CD4-positive, alpha-beta T cell treated with Interleukin-15 for 4 hours (primary cell): ENCODE results near the gene RAE1.
"Not testable (repeated sequence)": the region's sequence is repeated elsewhere in the genome, so short reads cannot be mapped to it uniquely, and the experiment has no call there.

ENCODE experiments used
- DNase-seq: peaks from one replicate; pipeline ENCODE4 v3.0.0-alpha.2; 2020; ENCODE audit warnings: low spot score

Gene RAE1

DNA sequence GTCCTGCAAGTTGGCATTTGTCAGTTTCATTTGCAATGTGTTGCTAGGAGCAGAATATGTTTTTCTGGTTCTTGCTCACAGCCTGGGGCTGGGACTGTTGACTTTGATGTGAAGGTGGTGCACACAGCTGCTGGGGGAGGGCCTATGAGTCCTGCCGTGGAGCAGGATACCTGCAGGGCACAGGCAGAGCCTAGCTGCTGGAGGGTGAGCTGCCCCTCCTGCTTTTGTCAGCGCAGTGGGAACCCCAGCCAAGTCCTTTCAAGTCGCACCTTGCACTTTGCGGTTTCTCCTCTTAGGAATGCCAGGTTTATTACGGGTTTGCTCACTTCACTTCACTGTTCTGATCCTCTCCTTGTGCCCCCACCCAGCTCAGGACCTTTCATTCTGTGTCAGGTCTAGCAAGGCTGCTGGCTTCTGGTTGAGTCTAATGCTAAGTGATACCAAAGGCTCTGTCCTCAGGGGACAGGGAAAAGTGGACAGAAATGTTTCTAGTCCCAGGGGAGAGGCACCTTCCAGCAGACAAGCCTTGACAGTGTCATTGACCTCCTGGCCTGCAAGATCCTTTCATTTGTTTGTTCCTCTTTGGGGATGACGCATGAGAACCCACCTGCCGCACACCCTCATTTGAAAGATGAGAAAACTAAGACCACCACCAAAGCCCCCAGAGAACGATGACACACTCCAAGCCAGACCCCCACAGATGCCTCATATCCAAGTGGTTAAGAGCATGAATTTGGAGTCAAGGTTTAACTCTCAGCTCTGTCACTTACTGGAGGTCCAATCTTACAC, 24.2 kb upstream of the RAE1 start:
- DNase-seq, result no peak

DNA sequence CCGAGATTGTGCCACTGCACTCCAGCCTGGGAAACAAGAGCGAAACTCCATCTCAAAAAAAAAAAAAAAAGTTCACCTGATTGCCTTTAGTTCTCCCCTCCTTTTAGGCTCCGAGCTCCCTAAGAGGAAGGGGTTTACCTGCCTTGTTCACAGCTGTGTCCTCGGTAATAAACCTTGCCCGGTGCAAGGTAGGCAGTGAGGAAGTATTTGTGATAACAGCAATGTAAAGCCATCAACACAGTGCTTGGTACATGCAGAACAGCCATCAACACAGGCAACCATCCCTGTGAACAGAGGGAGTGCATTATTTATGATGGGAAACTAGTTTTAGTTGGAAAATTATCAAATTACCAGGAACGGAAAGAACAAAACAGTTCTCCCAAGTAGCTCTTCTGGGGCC, 23.2 kb upstream of the RAE1 start:
- DNase-seq, result no peak

DNA sequence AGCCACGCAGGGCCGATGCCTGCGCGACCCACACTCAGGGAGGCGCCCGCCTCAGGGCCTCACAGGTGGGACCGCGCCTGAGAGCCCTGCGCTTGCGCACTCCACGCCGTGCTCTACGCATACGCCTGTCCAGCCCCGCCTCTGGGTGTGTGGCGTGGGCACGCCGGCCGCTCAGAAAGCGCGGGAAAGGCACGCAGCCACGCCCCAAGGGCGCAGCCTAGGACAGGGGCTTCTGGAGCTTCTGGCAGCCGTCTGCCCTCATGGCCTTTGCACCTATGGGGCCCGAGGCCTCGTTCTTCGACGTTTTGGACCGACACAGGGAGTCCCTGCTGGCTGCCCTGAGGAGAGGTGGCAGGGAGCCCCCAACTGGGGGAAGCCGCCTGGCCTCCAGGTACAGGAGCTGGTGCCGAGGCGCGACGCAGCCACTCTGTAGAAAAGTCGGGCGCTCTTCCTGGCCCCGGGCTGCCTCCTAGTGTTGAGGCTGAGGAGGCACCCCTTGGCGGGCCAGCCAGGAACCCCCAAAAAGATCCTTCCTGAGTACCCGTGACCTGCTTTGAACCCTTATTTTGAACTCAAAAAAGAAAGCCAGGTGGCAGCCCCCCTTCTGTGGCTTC, 21.3 kb upstream of the RAE1 start, which contains the start of gene SPO11:
Gene SPO11, plus strand, starts transcription at position 196 of the 614 bp plus-strand sequence. Its CDS starts 65 bp downstream, at position 261.
- DNase-seq, result no peak

DNA sequence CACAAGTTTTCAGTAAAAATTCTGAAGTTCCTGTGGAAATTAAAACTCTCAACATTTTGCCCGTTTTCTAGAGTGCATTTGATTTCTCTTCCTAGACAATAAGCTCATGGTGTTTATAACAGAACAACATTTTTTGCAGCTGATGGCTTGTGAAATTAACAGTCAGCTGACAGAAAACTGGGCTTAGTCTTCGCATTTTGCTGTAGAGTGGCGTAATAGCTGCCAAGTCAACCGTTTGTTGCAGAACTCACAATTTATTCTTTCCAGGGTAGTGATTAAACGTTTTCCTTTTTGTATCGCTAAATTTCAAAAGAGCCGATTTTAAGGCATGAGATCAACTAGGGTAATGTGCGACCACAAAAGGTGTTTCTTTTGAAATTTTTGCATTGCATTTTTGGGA, 20.1 kb upstream of the RAE1 start:
- no peak for DNase-seq

DNA sequence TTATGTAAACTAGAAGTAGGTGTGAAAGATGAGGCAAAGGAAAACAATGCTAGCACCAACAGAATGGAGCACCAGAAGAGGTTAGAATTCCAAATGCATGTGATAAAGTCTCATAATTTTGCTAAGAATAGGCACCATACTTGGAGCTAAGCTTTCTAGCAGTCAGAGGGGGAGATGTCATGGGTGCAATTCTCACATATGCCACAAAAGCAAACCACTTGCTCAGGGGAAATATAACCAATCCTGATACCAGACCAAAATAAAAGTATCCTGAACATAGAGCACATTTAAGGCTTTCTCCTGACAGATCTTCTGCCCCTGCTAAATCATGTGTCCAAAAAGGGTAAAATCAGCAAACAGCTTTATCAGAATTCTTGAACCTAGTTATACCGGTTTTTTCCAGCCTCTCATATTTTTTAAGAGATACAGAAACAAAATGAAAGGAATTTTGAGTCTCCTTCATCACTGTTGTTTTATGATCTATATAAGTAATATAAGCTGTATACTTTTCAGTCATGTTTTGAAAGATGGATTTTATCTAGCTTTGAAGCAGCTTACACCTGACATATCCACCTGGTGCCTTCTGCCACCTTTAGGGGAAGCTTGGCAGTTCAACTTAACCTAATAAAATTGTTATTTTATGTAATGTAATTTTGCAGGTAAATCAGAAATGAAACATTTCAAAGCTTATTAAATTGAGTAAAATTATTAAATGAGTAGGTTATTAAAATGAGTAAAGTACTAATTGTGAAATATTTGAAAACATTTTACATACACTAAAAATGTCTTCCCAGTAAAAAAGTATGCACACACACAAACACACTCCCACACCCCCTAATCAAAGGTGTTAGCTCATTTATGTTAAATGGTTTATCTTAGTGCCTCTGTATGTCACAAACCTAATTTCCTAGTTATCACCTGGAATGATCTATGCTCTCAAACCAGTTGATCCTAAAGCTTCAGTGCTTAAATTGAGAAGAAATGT, 18.7 kb upstream of the RAE1 start:
- no peak for DNase-seq

DNA sequence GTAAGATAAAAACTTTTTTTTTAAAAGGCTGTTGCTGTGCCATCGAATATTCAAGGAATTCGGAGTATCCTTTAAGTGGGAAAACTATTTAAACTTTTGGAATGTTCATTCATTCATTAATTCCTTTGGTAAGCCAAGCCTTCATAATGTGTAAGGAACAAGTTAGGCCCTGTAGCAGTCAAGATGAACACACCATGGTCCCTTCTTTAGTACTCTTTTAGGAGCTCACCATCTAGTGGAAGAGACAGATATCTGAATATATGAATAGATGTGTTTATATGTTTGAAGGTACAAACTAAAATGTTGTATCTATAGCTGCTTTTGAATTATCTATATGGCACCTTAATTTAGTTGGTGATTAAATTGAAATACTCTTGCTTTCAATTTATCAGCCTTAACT, 15.7 kb upstream of the RAE1 start:
- no peak for DNase-seq

DNA sequence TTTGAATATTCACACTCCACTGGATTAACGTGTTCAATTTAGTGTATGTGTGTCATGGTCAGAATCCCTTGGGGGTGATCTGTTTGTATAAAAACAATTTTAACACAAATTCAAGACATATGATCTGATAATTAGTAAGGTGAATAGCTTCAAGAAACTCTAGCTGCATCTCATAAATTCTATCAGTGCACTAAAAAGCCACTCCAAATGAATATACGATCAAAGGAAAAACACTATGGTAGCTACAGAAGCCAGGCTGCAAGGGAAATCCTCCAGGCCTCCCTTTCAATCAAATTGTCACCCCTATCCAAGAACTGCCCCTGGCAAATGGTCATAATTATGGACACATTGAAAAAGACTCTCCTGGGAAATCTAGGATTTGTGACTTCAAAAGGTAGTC, 9.4 kb upstream of the RAE1 start:
- DNase-seq, result no peak

DNA sequence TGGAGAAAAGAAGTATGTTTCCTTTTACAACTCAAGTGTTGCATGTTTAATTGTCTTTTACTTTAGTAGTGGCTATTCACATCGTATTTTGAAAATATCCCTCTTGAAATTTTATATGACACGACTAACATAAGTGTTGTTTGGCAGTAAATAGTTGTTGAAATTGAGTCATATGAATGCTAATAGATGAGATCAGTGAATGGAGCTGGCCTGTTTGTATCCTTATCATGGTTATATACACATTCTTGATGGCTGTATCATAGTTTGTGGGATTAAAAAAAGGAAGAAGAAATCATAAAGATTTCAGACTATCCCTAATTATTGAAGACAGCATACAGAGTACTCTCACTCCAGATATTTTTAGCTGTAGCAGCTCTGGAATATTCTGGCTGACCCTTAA, 8.2 kb upstream of the RAE1 start:
- DNase-seq, result no peak

DNA sequence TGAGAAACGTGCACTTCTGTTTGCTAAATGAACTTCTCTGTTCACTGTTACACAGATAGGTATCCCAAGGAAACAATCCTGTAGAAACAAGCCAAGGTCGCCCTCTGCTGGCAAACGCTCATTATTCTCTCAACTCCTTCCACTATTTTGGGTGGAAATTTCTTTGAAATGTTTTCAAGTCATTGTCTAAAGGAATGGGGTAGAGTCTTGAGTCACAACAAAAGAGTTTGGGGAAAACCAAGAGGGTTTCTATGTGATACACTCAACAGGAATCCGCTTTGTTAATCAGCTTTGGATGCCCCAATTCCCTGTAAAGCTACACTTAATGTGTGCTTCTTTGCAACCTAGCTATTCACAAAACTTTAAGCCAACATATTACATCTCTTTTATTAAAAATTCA, 4.6 kb upstream of the RAE1 start:
- DNase-seq, result peak; percentile 64

DNA sequence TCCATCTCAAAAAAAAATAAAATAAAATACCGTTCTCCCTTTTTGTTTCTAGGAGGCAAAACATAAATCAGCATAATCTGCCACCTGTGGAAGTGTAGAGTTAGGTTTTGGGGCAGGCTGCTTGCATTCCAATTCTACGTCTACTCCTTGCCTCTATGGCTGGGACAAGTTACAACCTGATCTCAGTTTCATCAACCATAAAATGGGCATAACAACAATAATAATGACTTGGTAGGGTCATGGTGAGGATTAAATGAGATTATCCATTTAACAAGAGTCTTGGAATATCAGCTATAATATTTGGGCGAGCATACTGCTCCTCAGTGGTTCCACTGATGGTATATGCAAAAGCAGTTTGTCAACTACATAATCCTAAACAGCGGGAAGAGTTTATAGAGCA, 3.7 kb upstream of the RAE1 start:
- DNase-seq, result no peak

DNA sequence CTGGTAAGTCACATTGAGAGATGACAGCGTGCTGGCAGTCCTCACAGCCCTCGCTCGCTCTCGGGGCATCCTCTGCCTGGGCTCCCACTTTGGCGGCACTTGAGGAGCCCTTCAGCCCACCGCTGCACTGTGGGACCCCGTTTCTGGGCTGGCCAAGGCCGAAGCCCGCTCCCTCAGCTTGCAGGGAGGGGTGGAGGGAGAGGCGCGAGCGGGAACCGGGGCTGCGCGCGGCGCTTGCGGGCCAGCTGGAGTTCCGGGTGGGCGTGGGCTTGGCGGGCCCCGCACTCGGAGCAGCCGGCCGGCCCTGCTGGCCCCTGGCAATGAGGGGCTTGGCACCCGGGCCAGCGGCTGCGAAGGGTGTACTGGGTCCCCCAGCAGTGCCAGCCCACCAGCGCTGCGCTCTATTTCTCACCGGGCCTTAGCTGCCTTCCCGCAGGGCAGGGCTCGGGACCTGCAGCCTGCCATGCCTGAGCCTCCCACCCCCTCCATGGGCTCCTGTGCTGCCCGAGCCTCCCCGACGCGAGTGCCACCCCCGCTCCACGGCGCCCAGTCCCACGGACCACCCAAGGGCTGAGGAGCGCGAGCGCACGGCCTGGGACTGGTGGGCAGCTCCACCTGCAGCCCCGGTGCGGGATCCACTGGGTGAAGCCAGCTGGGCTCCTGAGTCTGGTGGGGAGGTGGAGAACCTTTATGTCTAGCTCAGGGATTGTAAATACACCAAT, 2.7 kb upstream of the RAE1 start:
- not testable (repeated sequence) for DNase-seq

DNA sequence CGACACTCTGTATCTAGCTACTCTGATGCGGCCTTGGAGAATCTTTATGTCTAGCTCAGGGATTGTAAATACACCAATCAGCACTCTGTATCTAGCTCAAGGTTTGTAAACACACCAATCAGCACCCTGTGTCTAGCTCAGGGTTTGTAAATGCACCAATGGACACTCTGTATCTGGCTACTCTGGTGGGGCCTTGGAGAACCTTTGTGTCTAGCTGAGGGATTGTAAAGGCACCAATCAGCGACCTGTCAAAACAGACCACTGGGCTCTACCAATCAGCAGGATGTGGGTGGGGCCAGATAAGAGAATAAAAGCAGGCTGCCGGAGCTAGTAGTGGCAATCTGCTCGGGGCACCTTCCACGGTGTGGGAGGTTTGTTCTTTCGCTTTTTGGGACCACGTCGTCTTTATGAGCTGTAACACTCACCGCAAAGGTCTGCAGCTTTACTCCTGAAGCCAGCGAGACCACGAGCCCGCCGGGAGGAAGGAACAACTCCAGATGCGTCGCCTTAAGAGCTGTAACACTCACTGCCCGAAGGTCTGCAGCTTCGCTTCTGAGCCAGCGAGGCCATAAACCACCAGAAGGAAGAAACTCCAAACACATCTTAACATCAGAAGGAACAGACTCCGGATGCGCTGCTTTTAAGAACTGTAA, 2.0 kb upstream of the RAE1 start:
- DNase-seq, result not testable (repeated sequence)

DNA sequence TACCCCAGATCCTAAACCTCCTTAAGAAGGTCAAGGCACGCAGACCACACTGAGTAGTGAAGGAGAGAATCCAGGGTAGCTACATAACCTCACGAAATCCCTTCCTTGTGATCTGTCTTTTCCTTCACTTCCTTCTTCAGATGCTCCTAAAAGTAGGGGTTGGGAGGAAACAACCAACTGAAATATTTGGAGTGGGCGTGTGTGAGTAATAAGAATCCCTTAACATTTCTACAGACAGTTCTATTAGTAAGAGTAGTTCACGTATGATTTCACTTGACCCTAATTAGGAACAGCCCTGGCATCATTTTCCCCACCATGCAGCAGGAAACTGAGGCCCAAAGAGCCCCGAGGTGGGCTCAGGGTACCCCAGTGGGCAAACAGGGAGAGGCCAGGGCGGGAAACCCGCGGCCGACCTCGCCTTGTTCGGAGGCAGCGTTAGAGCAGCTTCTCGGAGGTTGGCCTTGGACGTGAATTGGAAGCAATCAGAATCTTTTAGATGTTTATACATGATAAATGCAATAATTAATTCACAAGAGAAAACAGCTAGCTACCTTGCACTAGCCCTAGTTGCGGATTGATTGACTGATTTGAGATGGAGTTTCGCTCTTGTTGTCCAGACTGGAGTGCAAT, 859 bp upstream of the RAE1 start:
- DNase-seq, result no peak

DNA sequence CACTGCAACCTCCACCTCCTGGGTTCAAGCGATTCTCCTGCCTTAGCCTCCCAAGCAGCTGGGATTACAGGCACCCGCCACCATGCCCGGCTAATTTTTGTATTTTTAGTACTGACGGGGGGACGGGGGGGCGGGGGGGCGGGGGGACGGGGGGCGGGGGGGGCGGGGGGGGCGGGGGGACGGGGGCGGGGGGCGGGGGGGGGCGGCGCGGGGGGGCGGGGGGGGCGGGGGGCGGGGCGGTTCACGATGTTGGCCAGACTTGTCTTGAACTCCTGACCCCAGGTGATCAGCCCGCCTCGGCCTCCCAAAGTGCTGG, 371 bp upstream of the RAE1 start:
- not testable (repeated sequence) for DNase-seq

DNA sequence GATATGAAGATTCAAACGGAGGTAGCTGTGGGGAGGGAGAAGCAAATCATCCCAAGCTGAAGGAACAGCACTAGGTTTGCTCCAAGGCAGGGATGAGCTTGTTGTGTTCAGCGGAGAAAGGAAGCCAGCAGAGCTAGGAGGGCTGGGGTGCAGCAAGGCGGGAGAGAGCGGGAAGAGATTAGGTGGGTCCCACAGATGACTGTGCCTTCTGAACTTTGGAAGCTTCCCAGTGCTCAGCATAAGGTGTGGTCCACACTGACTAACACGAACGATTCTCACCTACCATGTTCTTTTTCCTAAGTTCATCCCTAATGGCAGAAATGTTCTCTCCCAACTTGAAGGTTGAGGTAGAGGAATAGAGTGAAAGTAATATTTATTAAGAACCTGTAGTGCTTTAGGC, 1.2 kb downstream of the RAE1 start:
- DNase-seq, result no peak

DNA sequence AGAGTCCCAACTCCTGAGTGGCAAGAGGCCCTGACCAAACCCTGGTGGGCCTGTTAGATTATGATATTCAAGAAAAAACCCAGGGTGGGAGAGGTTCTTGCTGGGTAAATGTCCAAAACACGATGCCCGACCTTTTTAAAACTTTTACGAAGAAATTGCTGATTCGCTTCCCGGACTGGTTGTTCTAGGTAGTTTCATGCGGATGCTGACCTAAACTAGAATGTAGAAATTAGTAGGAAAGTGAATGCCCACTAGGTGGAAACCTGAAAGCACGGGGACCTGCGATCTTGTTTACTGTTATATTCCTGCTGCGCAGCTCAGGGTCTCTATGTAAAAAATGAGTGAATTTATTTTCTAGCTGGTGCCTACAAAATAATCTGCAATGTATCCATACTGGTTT, 2.3 kb downstream of the RAE1 start:
- DNase-seq, result no peak

DNA sequence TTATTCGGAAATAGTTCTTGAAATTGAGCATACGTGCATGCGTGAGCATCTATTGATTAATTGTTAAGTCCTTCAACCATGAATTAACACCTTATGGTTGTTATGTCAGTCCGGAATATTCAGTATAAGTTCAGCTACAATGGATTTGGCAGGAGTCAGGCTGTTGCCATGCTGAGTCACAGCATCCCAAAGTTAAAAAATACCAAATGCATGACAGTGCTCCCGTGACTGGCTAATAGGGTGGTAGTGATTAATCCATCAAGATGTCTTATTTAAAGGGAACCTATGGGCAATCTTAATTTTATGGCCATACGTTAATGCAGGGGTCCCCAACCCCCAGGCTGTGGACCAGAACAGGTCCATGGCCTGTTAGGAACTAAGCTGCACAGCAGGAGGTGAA, 10.5 kb downstream of the RAE1 start:
- DNase-seq, result no peak

DNA sequence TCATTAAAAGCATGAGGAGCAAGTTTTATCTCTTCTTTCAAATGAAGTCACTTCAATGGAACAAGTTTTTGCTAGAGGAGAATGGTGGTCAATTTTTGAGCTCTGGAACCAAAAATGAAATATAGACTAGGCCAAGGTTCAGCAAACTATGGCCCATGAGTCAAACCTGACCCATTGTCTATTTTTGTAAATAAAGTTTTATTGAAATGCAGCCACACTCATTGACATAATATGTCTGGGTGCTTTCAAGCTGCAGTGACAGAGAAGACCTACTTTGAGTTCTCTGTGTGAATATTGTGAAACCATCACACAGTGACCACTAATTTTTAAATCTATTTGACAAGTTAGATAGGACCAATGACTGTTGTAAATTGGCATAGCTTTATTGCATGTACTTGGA, 13.4 kb downstream of the RAE1 start:
- DNase-seq, result no peak

DNA sequence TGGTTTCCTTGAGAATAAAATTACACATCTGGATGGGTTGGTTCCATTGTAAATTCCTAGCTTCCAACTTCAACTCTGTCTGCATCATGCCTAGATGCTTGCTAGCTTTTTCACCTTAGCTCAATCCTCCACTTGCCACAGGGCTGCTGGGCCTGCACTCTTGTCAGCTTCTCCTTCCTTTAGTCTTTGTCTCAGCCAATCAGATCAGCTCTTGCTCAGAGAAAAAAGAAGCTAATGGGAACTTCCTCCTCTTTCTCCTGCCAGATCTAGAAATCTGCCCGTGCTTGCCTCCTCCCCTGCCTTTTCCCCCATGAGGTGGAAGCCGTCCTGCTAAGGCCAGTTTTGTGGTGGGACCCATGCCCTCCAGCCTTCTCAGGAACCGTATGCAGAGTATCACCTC, 18.5 kb downstream of the RAE1 start:
- DNase-seq, result no peak

DNA sequence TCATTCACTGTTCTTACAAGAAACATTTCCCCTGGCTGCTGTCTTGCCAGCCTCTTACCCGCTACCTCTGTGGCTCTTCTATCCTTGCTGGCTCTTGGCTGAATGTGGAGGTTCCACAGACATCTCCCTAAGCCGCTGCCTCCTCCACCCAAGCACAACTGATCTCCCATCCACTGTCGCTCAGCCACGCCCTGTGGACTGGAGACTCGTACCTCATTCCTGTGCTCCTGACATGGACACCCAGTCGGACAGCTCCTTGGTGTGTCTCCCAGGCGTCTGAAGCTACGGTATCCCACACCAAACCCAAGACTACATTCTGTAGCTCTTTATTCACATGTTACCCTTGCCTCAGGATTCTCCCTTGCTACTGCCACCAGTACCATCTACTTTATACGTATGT, 19.3 kb downstream of the RAE1 start:
- no peak for DNase-seq

DNA sequence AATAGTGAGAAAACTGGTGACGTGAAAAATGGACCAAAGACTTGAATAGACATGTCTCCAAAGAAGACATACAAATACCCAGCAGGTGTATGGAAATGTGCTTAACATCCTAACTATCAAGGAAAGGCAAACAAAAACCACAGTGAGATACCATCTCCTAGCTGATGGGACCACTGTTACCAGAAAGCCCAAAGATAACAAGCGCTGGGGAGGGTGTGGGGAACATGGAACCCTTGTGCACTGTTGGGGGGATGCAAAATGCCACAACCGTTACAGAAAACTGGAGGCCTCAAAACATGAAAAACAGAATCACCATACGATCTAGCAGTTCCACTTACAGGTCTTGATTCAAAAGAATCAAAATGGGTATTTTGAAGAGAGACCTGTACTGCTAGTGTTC, 20.3 kb downstream of the RAE1 start:
- DNase-seq, result no peak
